HEK293T (cell line): Measurements from ENCODE around the gene RCOR3.

Source experiments
- NFRKB ChIP-seq: fragments of 450-650 bp; IDR thresholded peaks from 2 replicates; pipeline ENCODE4 v1.6.1; 2016; ENCODE audit warnings: mild to moderate bottlenecking, moderate library complexity
- SP1 ChIP-seq: fragments of 450-650 bp; IDR thresholded peaks from 2 replicates; pipeline ENCODE4 v1.6.1; 2017

DNA sequence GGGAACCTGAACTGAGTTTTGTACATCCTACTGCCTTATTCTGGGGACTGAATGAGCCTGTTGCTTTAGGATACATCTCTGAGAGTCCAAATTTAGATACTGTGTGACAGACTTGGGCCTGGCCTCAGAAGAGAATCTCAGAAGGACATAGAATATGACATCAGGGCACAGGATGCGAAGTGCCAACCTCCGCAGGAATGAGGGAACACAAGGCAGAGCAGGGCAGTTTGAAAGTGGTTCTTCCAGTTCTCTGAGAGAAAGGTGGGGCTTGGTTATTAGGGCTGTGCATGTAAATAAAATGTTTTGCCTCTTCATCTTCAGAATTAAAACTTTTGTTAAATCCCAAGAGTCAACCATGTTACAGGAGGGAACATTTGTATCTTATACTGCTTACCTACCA, 90.6 kb downstream of the RCOR3 start:
- TF ChIP-seq NFRKB = no peak
- TF ChIP-seq SP1 = no peak
